GM18498 (cell line): ENCODE measurements around the gene ALKBH5.
"Not testable (repeated sequence)": the region's sequence is repeated elsewhere in the genome, so short reads cannot be mapped to it uniquely, and the experiment has no call there.

Source experiments
- ATAC-seq: cut with Tn5 transposase; IDR thresholded peaks from one replicate; pipeline ENCODE4 v1.9.1; 2021; ENCODE audit warnings: mild to moderate bottlenecking, moderate library complexity; ENCODE audit not compliant: unreplicated experiment

Gene ALKBH5

DNA sequence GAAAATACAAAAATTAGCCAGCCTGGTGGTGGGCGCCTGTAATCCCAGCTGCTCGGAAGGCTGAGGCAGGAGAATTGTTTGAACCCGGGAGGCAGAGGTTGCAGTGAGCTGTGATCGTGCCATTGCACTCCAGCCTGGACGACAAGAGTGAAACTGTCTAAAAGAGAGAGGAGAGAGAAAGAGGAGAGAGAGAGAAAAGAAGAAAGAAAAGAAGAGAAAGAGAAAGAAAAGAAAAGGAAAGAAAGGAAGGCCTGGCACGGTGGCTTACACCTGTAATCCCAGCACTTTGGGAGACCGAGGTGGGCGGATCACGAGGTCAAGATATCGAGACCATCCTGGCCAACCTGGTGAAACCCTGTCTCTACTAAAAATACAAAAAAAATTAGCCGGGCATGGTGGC is 33.3 kb downstream of the ALKBH5 start:
- ATAC-seq = not testable (repeated sequence)

DNA sequence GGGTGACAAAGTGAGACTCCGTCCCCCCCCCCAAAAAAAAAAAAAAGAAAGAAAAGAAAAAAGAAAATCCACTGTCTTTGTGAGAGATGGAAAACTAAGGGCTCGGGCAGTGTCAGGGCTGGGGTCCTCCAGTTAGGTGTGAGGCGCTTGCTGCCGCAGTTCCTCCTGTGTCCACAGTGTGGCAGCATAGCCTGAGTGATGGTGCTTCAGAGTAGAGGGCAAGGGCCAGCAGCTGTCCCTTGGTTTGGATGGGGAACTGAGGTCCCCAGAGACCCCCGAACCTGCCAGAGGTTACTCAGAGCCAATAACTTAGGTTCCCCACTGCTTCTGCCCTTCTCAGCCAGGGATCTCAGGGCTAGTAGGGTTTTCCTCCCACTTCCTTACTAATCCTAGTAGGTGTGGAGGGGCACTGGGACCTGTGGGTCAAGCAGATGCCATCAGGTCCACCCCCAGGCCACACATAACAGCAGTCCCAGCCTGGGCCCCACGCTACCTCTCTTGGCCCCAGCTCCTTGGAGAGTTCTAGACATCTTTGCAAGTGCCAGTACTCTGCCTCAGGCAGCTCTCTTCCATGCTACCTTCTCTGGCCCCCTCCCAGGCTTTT is 33.9 kb downstream of the ALKBH5 start:
- ATAC-seq = no peak

GRCh38 chr17:18218756-18219415 is 35.3 kb downstream of the ALKBH5 start:
- ATAC-seq = no peak

DNA sequence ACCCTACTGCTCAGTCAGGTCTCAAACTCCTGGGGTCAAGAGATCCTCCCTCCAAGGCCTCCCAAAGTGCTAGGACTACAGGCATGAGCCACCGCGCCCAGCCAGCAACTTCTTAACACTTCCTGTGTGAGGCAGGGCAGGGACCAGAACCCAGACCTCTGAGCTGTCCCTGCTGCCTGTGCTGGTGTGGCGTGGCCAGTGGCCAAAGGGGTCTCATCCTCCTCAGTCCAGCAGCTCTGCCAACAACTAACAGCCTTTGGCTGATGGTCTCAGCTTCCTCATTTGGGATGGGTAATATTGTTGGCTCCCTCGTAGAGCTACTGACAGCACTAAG is 40.4 kb downstream of the ALKBH5 start:
- ATAC-seq = no peak

GRCh38 chr17:18224387-18225120 is 40.9 kb downstream of the ALKBH5 start:
- ATAC-seq = no peak

- peak; percentile 90 for ATAC-seq
Observed at GRCh38 chr17:18225121-18225641, 41.6 kb downstream of the ALKBH5 start, which contains the start of gene LLGL1. Gene LLGL1 (plus strand): TSS chr17:18225635. CDS start chr17:18225683, 48 bp downstream.

GRCh38 chr17:18225642-18226283 is 42.1 kb downstream of the ALKBH5 start:
- ATAC-seq = no peak

GRCh38 chr17:18226284-18226945 is 42.8 kb downstream of the ALKBH5 start:
- ATAC-seq = no peak

- no peak for ATAC-seq
Observed at GRCh38 chr17:18227635-18228034, 44.0 kb downstream of the ALKBH5 start.

DNA sequence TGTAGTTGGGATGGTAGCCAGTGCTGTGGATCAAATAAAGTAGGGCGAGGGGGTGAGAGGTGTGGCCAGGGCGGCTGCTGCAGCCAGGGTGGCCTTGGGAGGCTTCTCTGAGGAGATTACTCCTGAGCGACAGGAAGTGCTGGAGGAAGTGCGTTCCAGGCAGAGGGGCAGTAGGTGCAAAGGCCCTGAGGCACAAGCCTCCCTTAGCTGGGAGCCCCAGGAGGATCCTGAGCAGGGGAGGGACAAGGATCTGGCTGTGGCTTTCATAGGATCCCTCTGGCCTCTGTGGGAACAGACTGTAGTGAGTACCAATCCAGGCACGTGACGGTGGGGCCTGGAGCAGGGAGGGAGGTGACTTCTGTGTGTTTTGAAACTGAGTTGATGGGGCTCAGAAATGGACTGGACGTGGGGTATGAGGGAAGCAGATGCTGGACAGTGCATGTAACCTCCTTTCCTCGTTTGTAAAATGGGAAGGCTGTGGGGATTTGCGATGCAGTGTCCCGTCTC is 44.6 kb downstream of the ALKBH5 start:
- ATAC-seq = no peak

GRCh38 chr17:18229254-18229653 is 45.6 kb downstream of the ALKBH5 start:
- ATAC-seq = no peak

GRCh38 chr17:18229771-18230170 is 46.1 kb downstream of the ALKBH5 start:
- ATAC-seq = no peak

- no peak for ATAC-seq
Observed at GRCh38 chr17:18230288-18231141, 46.9 kb downstream of the ALKBH5 start.

DNA sequence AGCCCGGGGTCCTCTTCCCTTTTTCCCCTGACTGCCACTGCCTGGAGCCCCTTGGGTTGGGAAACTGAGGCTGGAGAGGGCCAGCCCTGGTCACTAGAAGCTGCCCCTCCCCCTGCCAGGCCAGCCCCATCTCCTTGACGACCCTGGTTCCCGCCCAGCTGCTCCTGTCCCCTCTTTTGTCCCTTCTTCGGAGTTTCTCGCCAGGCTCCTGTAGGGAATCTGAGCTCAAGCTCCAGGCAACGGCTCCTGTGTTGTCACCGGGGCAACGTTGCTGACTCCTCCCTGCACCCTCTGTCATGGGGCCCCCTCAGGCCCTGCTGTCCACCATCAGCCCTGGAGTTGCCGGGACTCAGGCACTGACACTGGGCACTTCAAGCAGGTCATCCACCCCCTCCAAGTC is 47.5 kb downstream of the ALKBH5 start:
- no peak for ATAC-seq

GRCh38 chr17:18233803-18234518 is 50.3 kb downstream of the ALKBH5 start:
- ATAC-seq = no peak

DNA sequence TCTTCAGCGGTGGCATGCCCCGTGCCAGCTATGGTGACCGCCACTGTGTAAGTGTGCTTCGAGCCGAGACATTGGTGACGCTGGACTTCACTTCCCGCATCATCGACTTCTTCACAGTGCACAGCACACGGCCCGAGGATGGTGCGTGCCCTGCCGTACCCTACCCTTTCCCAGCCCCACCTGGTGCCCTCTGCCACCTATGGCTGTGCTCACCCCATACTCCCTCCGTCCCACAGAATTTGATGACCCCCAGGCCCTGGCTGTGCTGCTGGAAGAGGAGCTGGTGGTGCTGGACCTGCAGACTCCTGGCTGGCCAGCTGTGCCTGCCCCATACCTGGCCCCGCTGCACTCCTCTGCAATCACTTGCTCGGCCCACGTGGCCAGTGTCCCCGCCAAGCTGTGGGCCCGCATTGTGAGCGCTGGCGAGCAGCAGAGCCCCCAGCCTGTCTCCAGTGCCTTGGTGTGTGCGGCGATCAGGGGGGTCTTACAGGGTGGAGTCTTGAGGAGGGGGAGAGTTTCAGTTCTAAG is 51.3 kb downstream of the ALKBH5 start:
- no peak for ATAC-seq

GRCh38 chr17:18235743-18236256 is 52.2 kb downstream of the ALKBH5 start:
- no peak for ATAC-seq

DNA sequence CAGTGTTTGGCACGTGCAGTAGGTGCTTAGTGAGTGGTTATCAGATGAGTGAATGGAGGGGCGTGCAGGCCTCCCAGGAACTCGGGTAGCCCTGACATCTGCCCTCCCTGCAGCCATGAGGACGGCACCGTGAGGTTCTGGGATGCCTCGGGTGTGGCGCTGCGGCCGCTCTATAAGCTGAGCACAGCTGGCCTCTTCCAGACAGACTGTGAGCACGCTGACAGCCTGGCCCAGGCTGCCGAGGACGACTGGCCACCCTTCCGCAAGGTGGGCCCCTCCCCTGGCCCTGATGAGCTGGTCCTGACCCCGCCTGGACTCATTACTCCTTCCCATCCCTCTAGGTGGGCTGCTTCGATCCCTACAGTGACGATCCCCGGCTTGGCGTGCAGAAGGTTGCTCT is 52.9 kb downstream of the ALKBH5 start:
- no peak for ATAC-seq

DNA sequence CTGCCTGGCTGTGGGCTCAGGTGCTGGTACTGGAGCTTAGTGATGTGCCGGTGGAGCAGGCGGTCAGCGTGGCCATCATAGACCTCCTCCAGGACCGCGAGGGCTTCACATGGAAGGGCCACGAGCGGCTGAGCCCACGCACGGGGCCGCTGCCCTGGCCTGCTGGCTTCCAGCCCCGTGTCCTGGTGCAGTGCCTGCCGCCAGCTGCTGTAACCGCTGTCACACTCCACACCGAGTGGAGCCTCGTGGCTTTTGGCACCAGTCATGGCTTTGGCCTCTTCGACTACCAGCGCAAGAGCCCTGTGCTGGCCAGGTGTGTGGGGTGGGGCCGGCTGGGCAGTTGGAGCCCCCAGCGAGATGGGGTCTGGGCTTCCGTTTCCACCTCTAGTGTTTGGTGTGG is 53.8 kb downstream of the ALKBH5 start:
- no peak for ATAC-seq
